Endothelial cell of umbilical vein (primary cell): ENCODE data around the gene COQ9. TPM values are rescaled to one million over a fixed set of nuclear protein-coding genes. Genes with fewer than 3 reads are reported as not detected.

ENCODE experiments used
- BruUV-seq: library from RNA; stranded (reverse); fragments of 400-500 nt; replicated peaks from 2 replicates; lab custom pipeline; 2021; lab: Mats Ljungman, UMichigan
- CTCF ChIA-PET: fragments of 300-600, 350-600 bp; sonication (Branson Sonifier 250); formaldehyde crosslinking; loops from one replicate; lab custom pipeline; 2021; ENCODE audit warnings: antibody characterized with exemption, inconsistent platforms; lab: Charles Lee
- POLR2A ChIA-PET: fragments of 300-600, 350-600 bp; sonication (Branson Sonifier 250); formaldehyde crosslinking; loops from one replicate; lab custom pipeline; 2021; ENCODE audit warnings: antibody characterized with exemption, inconsistent platforms; lab: Charles Lee
- DNase-seq: peaks from one replicate; pipeline ENCODE4 v3.0.0-alpha.2; 2011; ENCODE audit warnings: low read depth, low spot score
- FAIRE-seq: peaks from 2 replicates; lab custom pipeline; 2011; peaks lifted over from hg19 to GRCh38; lab: Jason Lieb, UNC
- H2AFZ ChIP-seq: 2 replicates; pipeline ENCODE4 v1.6.0; 2012; ENCODE audit warnings: low read depth, low read length, control low read depth, inconsistent platforms
- H3K27ac ChIP-seq: 2 replicates; pipeline ENCODE4 v1.5.1; 2011; ENCODE audit warnings: low read depth, mild to moderate bottlenecking, control low read depth, low read length, moderate library complexity; ENCODE audit not compliant: insufficient read depth
- H3K27me3 ChIP-seq, 2 experiments: 2 replicates each; pipeline versions ENCODE4 v1.6.0 to v1.6.1; 2011; ENCODE audit warnings: low read length in 2 of 2, mixed read lengths in 1 of 2; ENCODE audit not compliant: control insufficient read depth in 2 of 2, insufficient read depth in 2 of 2
- H3K36me3 ChIP-seq, 2 experiments: 2 replicates in 1 of 2; 3 replicates in 1 of 2; pipeline ENCODE4 v1.5.1; 2011; ENCODE audit warnings: low read length in 2 of 2, mild to moderate bottlenecking in 1 of 2, moderate library complexity in 1 of 2; ENCODE audit not compliant: control insufficient read depth in 2 of 2, insufficient read depth in 2 of 2; ENCODE audit errors: extremely low read depth in 1 of 2
- H3K4me1 ChIP-seq: 3 replicates; pipeline ENCODE4 v1.5.1; 2011; ENCODE audit warnings: mild to moderate bottlenecking, low read length; ENCODE audit not compliant: control insufficient read depth, insufficient read depth; ENCODE audit errors: extremely low read depth
- H3K4me2 ChIP-seq: 2 replicates; pipeline ENCODE4 v1.6.1; 2011; ENCODE audit warnings: low read length, control low read depth, mixed read lengths; ENCODE audit not compliant: insufficient read depth
- H3K4me3 ChIP-seq, 3 experiments: fragments of 200-600 bp in 1 of 3; sonication (generic), shearing (Covaris generic) in 1 of 3; replicated peaks in 1 of 3; 2 replicates each; pipeline ENCODE4 v1.5.1; 2011 to 2016; ENCODE audit warnings: control low read depth in 3 of 3, low read length in 3 of 3, mild to moderate bottlenecking in 2 of 3, inconsistent platforms in 1 of 3, low read depth in 1 of 3, moderate library complexity in 1 of 3; ENCODE audit not compliant: insufficient read depth in 1 of 3
- H3K79me2 ChIP-seq: 2 replicates; pipeline ENCODE4 v1.6.0; 2012; ENCODE audit warnings: low read length, inconsistent platforms; ENCODE audit not compliant: control insufficient read depth, insufficient read depth
- H3K9ac ChIP-seq: replicated peaks from 2 replicates; pipeline ENCODE3; 2011; ENCODE audit warnings: low read length, control low read depth; ENCODE audit not compliant: insufficient read depth; ENCODE audit errors: extremely low read depth
- H3K9me1 ChIP-seq: replicated peaks from 3 replicates; pipeline ENCODE4 v1.6.0; 2011; ENCODE audit warnings: mild to moderate bottlenecking, low read length; ENCODE audit not compliant: control insufficient read depth, insufficient read depth; ENCODE audit errors: extremely low read depth
- H3K9me3 ChIP-seq: replicated peaks from 2 replicates; pipeline ENCODE4 v1.5.1; 2012; ENCODE audit warnings: low read length, inconsistent platforms; ENCODE audit not compliant: control insufficient read depth, insufficient read depth
- H4K20me1 ChIP-seq: replicated peaks from 2 replicates; pipeline ENCODE3; 2011; ENCODE audit warnings: mild to moderate bottlenecking, low read length; ENCODE audit not compliant: control insufficient read depth, insufficient read depth; ENCODE audit errors: extremely low read depth
- FOS ChIP-seq: IDR thresholded peaks from 2 replicates; pipeline ENCODE4 v1.6.1; 2011; ENCODE audit warnings: mild to moderate bottlenecking, low read length, moderate library complexity, borderline replicate concordance; ENCODE audit not compliant: insufficient read depth
- JUN ChIP-seq: IDR thresholded peaks from 2 replicates; pipeline ENCODE4 v1.6.1; 2011; ENCODE audit warnings: borderline replicate concordance, low read depth; ENCODE audit not compliant: insufficient read length, insufficient read depth
- POLR2AphosphoS5 ChIP-seq: IDR thresholded peaks from 2 replicates; pipeline ENCODE4 v1.6.1; 2012; ENCODE audit warnings: low read depth, mild to moderate bottlenecking, control low read depth, low read length, moderate library complexity; ENCODE audit not compliant: insufficient read depth
- dilution Hi-C: fragments of 300-500 bp; cut with MboI; formaldehyde crosslinking; loops from one replicate; pipeline ENCODE4 v1.15.0; 2019; ENCODE audit warnings: low sequenced_read_pairs; ENCODE audit not compliant: extremely low pct_ligation_motif_present
- intact Hi-C: fragments of 100-400 bp; cut with micrococcal nuclease; formaldehyde crosslinking; loops from one replicate; pipeline ENCODE4 v1.10.0; 2022
- polyA plus RNA-seq, 4 experiments: library from polyadenylated mRNA; depleted of rRNA in 3 of 4; stranded (reverse) in 3 of 4; unstranded in 1 of 4; fragments of >200 nt; gene quantifications; 2 replicates each; pipeline versions ENCODE4 v1.2.1 to v1.2.3, GENCODE V29; 2011 to 2012; ENCODE audit warnings: missing spikeins in 1 of 4
- total RNA-seq: library from RNA; stranded (reverse); gene quantifications from 2 replicates; pipeline ENCODE4 v1.2.3, GENCODE V29; 2021

The COQ9 gene
- total and polyA plus RNA-seq, 2 donors (not counting 3 experiments of a cell fraction or from before 2014, with no cell fraction given), result 42.5 to 78.3 TPM

- Histone ChIP-seq H3K27me3 (peaks cover 0 to 3% of the 10 kb centered on the region in 2 experiments), H2AFZ (no peak overlapping the region), H3K4me1 (peaks cover 9% of the 10 kb centered on the region), H3K9me1 (no peaks in the 10 kb centered on the region), H3K79me2 (peaks cover under 1% of the 10 kb centered on the region), H3K4me2 (no peak overlapping the region), H3K9me3 (no peaks in the 10 kb centered on the region), H3K9ac (no peak overlapping the region), H3K27ac (no peak overlapping the region), H3K4me3 (no peak overlapping the region), H3K36me3 (no peaks in the 10 kb centered on the region), H4K20me1 (no peaks in the 10 kb centered on the region)
- no TSS peak for BruUV-seq
- dilution Hi-C loops, result no loop called here
- ChIA-PET POLR2A (interaction anchor here (1.3 kb wide), 1 partner anchor 37 kb away, joined by 3 read pairs; the partner anchor contains the start of genes CIAPIN1 and COQ9), CTCF (interaction anchor here (1.1 to 5.3 kb wide), 3 partner anchors 33 to 53 kb away, joined by 3 to 27 read pairs (median 3); no protein-coding TSS in a partner anchor)
- intact Hi-C loops, result no loop called here
- TF ChIP-seq FOS (no peak), POLR2AphosphoS5 (no peak)
- DNase-seq (no peak), FAIRE-seq (no peak)
Observed at GRCh38 chr16:57484515-57485005, 37.3 kb downstream of the COQ9 start.

GRCh38 chr16:57485091-57485915 lies 38.0 kb downstream of the COQ9 start:
- H3K79me2 ChIP-seq, result no peaks in the 10 kb centered on the region
- H3K27ac ChIP-seq, result no peak overlapping the region
- no TSS peak for BruUV-seq
- peak overlapping the region; percentile 49 to 72 (median 51) for H3K4me3 ChIP-seq
- DNase-seq (no peak), FAIRE-seq (no peak)
- H2AFZ ChIP-seq, result peak overlapping the region; percentile 96
- intact Hi-C loops, result no loop called here
- no peaks in the 10 kb centered on the region for H4K20me1 ChIP-seq
- H3K9ac ChIP-seq, result peak overlapping the region; percentile 62
- POLR2A ChIA-PET, result interaction anchor here (1.3 kb wide), 1 partner anchor 38 kb away, joined by 3 read pairs; the partner anchor contains the start of genes CIAPIN1 and COQ9
- H3K36me3 ChIP-seq, result no peaks in the 10 kb centered on the region
- dilution Hi-C loops, result no loop called here
- peaks cover 6% of the 10 kb centered on the region for H3K4me1 ChIP-seq
- H3K9me1 ChIP-seq, result no peaks in the 10 kb centered on the region
- TF ChIP-seq JUN, result no peak
- peak overlapping the region; percentile 75 for H3K4me2 ChIP-seq
- no peaks in the 10 kb centered on the region for H3K9me3 ChIP-seq
- CTCF ChIA-PET, result interaction anchor here (1.0 to 5.3 kb wide), 3 partner anchors 16 to 52 kb away, joined by 3 to 27 read pairs (median 3); no protein-coding TSS in a partner anchor
- peaks cover 0 to 3% of the 10 kb centered on the region in 2 experiments for H3K27me3 ChIP-seq
